ENCODE data around the gene RND1.

GRCh38 chr12:48907245-48907644 lies 41.6 kb upstream of the RND1 start:
- TF ChIP-seq POLR2AphosphoS5 (IDR thresholded peaks at IDR 0.05; ENCODE audit: low read depth, low read length): no peak
- TF ChIP-seq POLR2A (IDR thresholded peaks at IDR 0.05; ENCODE audit: low read depth, low read length): no peak
- TF ChIP-seq TAF1 (IDR thresholded peaks at IDR 0.05; ENCODE audit: low read depth, low read length): no peak

Measured in GM12891 (cell line).